Gastroesophageal sphincter (tissue), 3 donors: Measurements from ENCODE around the gene AXIN2.

Experiments
- POLR2A ChIP-seq, 2 donors: fragments of 450-650 bp; IDR thresholded peaks; one replicate each; pipeline ENCODE4 v1.6.1; 2017; ENCODE audit warnings: antibody characterized with exemption in 2 of 2, mild to moderate bottlenecking in 2 of 2, moderate library complexity in 1 of 2
- POLR2AphosphoS5 ChIP-seq: sonication (generic); formaldehyde crosslinking; IDR thresholded peaks from one replicate; pipeline ENCODE4 v1.6.1; 2017; ENCODE audit warnings: antibody characterized with exemption
- TF ChIP-seq, protein P1 (sequence below), 4 experiments: fragments of 200-600 bp in 2 of 4; fragments of 450-650 bp in 2 of 4; sonication (generic) in 1 of 4; IDR thresholded peaks; one replicate each; pipeline ENCODE4 v1.5.1; 2017 to 2019; ENCODE audit warnings: antibody characterized with exemption in 4 of 4, mild to moderate bottlenecking in 2 of 4, moderate library complexity in 2 of 4

DNA sequence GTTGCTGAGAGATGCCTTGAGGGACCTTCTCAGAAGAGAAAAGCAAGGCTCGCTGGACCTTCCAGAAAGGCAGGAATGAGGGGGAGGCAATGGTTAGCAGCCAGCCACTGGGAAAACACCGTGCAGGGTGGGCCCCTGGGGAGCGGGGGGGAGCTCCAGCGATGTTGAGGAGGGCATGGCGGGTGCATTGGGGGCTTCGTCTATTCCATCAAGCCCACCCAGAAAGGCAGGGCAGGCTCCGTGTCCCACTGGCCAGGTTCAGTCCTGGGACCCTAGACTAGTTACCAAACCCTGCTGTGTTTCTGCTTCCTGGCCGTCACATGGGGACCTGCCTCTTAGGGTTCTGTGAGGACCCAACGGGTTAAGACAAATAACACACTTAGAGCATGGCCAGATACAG, 64.6 kb downstream of the AXIN2 start:
- TF ChIP-seq, protein P1, sequence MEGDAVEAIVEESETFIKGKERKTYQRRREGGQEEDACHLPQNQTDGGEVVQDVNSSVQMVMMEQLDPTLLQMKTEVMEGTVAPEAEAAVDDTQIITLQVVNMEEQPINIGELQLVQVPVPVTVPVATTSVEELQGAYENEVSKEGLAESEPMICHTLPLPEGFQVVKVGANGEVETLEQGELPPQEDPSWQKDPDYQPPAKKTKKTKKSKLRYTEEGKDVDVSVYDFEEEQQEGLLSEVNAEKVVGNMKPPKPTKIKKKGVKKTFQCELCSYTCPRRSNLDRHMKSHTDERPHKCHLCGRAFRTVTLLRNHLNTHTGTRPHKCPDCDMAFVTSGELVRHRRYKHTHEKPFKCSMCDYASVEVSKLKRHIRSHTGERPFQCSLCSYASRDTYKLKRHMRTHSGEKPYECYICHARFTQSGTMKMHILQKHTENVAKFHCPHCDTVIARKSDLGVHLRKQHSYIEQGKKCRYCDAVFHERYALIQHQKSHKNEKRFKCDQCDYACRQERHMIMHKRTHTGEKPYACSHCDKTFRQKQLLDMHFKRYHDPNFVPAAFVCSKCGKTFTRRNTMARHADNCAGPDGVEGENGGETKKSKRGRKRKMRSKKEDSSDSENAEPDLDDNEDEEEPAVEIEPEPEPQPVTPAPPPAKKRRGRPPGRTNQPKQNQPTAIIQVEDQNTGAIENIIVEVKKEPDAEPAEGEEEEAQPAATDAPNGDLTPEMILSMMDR (IDR thresholded peaks at IDR 0.05): no peak
- TF ChIP-seq POLR2A (IDR thresholded peaks at IDR 0.05): no peak
- no peak for TF ChIP-seq POLR2AphosphoS5
